Measurements from ENCODE around the gene TLK2. TPM values are rescaled to one million over a fixed set of nuclear protein-coding genes. Genes with fewer than 3 reads are reported as not detected.

The TLK2 gene
- total and polyA plus RNA-seq, 2 experiments from 2014 or later, result 19.6 to 56.1 TPM

GRCh38 chr17:62641951-62642350 is 163.3 kb downstream of the TLK2 start:
- H3K36me3 Mint-ChIP-seq (ENCODE audit: low read depth), result no peaks in the 10 kb centered on the region; the same call in 2 of the 3 replicates
- H3F3A ChIP-seq (replicated peaks; ENCODE audit: low read depth), result 0 out of 2 replicates have a peak, but pooled peaks cover 2% of the 10 kb centered on the region
- TF ChIP-seq EZH2 (IDR thresholded peaks at IDR 0.05; ENCODE audit: low read depth, unreplicated experiment), result no peak
- TF ChIP-seq CREB1 (CRISPR knock-in tag; IDR thresholded peaks at IDR 0.05; ENCODE audit: low read depth), result no peak
- no peak for TF ChIP-seq REST (IDR thresholded peaks at IDR 0.05; ENCODE audit: unreplicated experiment)
- no peak for TF ChIP-seq ETS1 (IDR thresholded peaks at IDR 0.05)
- no peak for TF ChIP-seq STAT1 (IDR thresholded peaks at IDR 0.05; ENCODE audit: unreplicated experiment)
- no peak for TF ChIP-seq ZNF462 (CRISPR knock-in tag; IDR thresholded peaks at IDR 0.05)
- no peak for TF ChIP-seq CTCF (conservative IDR thresholded peaks at IDR 0.05; ENCODE audit: low read depth in 2 of 2)
- no peak for TF ChIP-seq ZNF114 (CRISPR knock-in tag; IDR thresholded peaks at IDR 0.05)
- no peak for TF ChIP-seq NANOG (IDR thresholded peaks at IDR 0.05; ENCODE audit: borderline replicate concordance)
- no peak for TF ChIP-seq POLR2AphosphoS5 (IDR thresholded peaks at IDR 0.05; ENCODE audit: low read depth)
- no peak for TF ChIP-seq JUNB (IDR thresholded peaks at IDR 0.05; ENCODE audit: unreplicated experiment)
- TF ChIP-seq ZNF331 (CRISPR knock-in tag; IDR thresholded peaks at IDR 0.05; ENCODE audit: low read depth), result no peak
- no peak for TF ChIP-seq EZH2phosphoT487 (IDR thresholded peaks at IDR 0.05; ENCODE audit: unreplicated experiment)
- H3K27me3 ChIP-seq (ENCODE audit: insufficient read depth), result no peaks in the 10 kb centered on the region
- no peaks in the 10 kb centered on the region for H3K9me2 ChIP-seq (ENCODE audit: insufficient read depth)
- H3K36me3 ChIP-seq (ENCODE audit: insufficient read depth), result no peaks in the 10 kb centered on the region
- H3K4me2 ChIP-seq, result no peak overlapping the region
- ATAC-seq, result no peak
- H2AFZ ChIP-seq, result no peak overlapping the region
- no peaks in the 10 kb centered on the region for H4K20me1 ChIP-seq (replicated peaks; ENCODE audit: insufficient read depth)
- H3K27ac ChIP-seq (ENCODE audit: low read depth), result no peak overlapping the region
- 0 out of 2 replicates have a peak, but pooled peaks cover 10% of the 10 kb centered on the region for H3K79me2 ChIP-seq (replicated peaks; ENCODE audit: insufficient read depth)
- no peaks in the 10 kb centered on the region; the same call in 1 of the 2 replicates for H3K4me1 ChIP-seq (ENCODE audit: insufficient read depth)
- no peaks in the 10 kb centered on the region for H3K9me3 Mint-ChIP-seq
- DNase-seq (ENCODE audit: low spot score), result no peak
- H3K4me3 ChIP-seq, result no peak overlapping the region
- no peak overlapping the region for H3K27ac Mint-ChIP-seq
- peaks cover 8% of the 10 kb centered on the region for H3K27me3 Mint-ChIP-seq (ENCODE audit: insufficient read depth, low read depth, poor library complexity)
- H3K4me3 Mint-ChIP-seq, result no peak overlapping the region
- H3K4me1 Mint-ChIP-seq, result peaks cover 11% of the 10 kb centered on the region; the same call in 2 of the 3 replicates
